Suprapubic skin (tissue), 3 donors: ENCODE measurements around the gene HELLS.

Experiments used
- POLR2AphosphoS5 ChIP-seq, 3 donors: sonication (generic); formaldehyde crosslinking; IDR thresholded peaks; one replicate each; pipeline ENCODE4 v1.6.1; 2017; ENCODE audit warnings: antibody characterized with exemption in 3 of 3
- TF ChIP-seq, protein P1 (sequence below), 2 donors: fragments of 200-600 bp in 1 of 2; fragments of 450-650 bp in 1 of 2; sonication (generic) in 1 of 2; IDR thresholded peaks; one replicate each; pipeline ENCODE4 v1.5.1; 2016 to 2019; ENCODE audit warnings: antibody characterized with exemption in 2 of 2, mild to moderate bottlenecking in 1 of 2, moderate library complexity in 1 of 2

GRCh38 chr10:94614558-94614957 is 69.0 kb downstream of the HELLS start:
- TF ChIP-seq POLR2AphosphoS5 (IDR thresholded peaks at IDR 0.05) = no peak
- TF ChIP-seq, protein P1, sequence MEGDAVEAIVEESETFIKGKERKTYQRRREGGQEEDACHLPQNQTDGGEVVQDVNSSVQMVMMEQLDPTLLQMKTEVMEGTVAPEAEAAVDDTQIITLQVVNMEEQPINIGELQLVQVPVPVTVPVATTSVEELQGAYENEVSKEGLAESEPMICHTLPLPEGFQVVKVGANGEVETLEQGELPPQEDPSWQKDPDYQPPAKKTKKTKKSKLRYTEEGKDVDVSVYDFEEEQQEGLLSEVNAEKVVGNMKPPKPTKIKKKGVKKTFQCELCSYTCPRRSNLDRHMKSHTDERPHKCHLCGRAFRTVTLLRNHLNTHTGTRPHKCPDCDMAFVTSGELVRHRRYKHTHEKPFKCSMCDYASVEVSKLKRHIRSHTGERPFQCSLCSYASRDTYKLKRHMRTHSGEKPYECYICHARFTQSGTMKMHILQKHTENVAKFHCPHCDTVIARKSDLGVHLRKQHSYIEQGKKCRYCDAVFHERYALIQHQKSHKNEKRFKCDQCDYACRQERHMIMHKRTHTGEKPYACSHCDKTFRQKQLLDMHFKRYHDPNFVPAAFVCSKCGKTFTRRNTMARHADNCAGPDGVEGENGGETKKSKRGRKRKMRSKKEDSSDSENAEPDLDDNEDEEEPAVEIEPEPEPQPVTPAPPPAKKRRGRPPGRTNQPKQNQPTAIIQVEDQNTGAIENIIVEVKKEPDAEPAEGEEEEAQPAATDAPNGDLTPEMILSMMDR (IDR thresholded peaks at IDR 0.05) = no peak
